ENCODE data around the gene CDK17.
"Not testable (repeated sequence)": the region's sequence is repeated elsewhere in the genome, so short reads cannot be mapped to it uniquely, and the experiment has no call there.

The CDK17 gene

GRCh38 chr12:96399919-96400630 is at the start of gene CDK17:
TSS of gene CDK17 (minus strand) at chr12:96400439. CDS start at chr12:96334836, 65,603 bp downstream.
- DNase-seq (ENCODE audit: low spot score), result peak; percentile 92

GRCh38 chr12:96448300-96448699 is 48.1 kb upstream of the CDK17 start:
- no peak for DNase-seq (ENCODE audit: low spot score)

- no peak for DNase-seq (ENCODE audit: low spot score)
Observed at GRCh38 chr12:96447256-96447655, 47.0 kb upstream of the CDK17 start.

- DNase-seq (ENCODE audit: low spot score), result peak; percentile 72
Observed at GRCh38 chr12:96445691-96446583, 45.7 kb upstream of the CDK17 start.

GRCh38 chr12:96444399-96444798 is 44.2 kb upstream of the CDK17 start:
- no peak for DNase-seq (ENCODE audit: low spot score)

- DNase-seq (ENCODE audit: low spot score), result no peak
Observed at GRCh38 chr12:96442906-96443305, 42.7 kb upstream of the CDK17 start.

GRCh38 chr12:96441816-96442215 is 41.6 kb upstream of the CDK17 start:
- no peak for DNase-seq (ENCODE audit: low spot score)

GRCh38 chr12:96438330-96438729 is 38.1 kb upstream of the CDK17 start:
- DNase-seq (ENCODE audit: low spot score), result no peak

GRCh38 chr12:96437171-96437445 is 36.9 kb upstream of the CDK17 start:
- DNase-seq (ENCODE audit: low spot score), result no peak

GRCh38 chr12:96436366-96437170 is 36.3 kb upstream of the CDK17 start:
- DNase-seq (ENCODE audit: low spot score), result no peak

- peak; percentile 56 for DNase-seq (ENCODE audit: low spot score)
Observed at GRCh38 chr12:96434107-96434506, 33.9 kb upstream of the CDK17 start.

- DNase-seq (ENCODE audit: low spot score), result not testable (repeated sequence)
Observed at GRCh38 chr12:96432496-96433321, 32.5 kb upstream of the CDK17 start.

- DNase-seq (ENCODE audit: low spot score), result no peak
Observed at GRCh38 chr12:96431067-96431466, 30.8 kb upstream of the CDK17 start.

GRCh38 chr12:96427269-96427729 is 27.1 kb upstream of the CDK17 start:
- peak; percentile 90 for DNase-seq (ENCODE audit: low spot score)

- no peak for DNase-seq (ENCODE audit: low spot score)
Observed at GRCh38 chr12:96425951-96426350, 25.7 kb upstream of the CDK17 start.

GRCh38 chr12:96425321-96425720 is 25.1 kb upstream of the CDK17 start:
- DNase-seq (ENCODE audit: low spot score), result peak; percentile 82

- no peak for DNase-seq (ENCODE audit: low spot score)
Observed at GRCh38 chr12:96424601-96425000, 24.4 kb upstream of the CDK17 start.

GRCh38 chr12:96422192-96422591 is 22.0 kb upstream of the CDK17 start:
- no peak for DNase-seq (ENCODE audit: low spot score)

GRCh38 chr12:96421014-96421413 is 20.8 kb upstream of the CDK17 start:
- no peak for DNase-seq (ENCODE audit: low spot score)

- DNase-seq (ENCODE audit: low spot score), result no peak
Observed at GRCh38 chr12:96420277-96420835, 20.1 kb upstream of the CDK17 start.

- no peak for DNase-seq (ENCODE audit: low spot score)
Observed at GRCh38 chr12:96419576-96420276, 19.5 kb upstream of the CDK17 start.
